ENCODE data around the gene PCSK6.
"Not testable (repeated sequence)": the region's sequence is repeated elsewhere in the genome, so short reads cannot be mapped to it uniquely, and the experiment has no call there.

Gene PCSK6

GRCh38 chr15:101463696-101464095, 25.8 kb downstream of the PCSK6 start:
- DNase-seq (ENCODE audit: low read depth in 1 of 2, low spot score in 1 of 2): not testable (repeated sequence)

- DNase-seq (ENCODE audit: low read depth in 1 of 2, low spot score in 1 of 2): no peak
Observed at GRCh38 chr15:101463270-101463669, 26.2 kb downstream of the PCSK6 start.

DNA sequence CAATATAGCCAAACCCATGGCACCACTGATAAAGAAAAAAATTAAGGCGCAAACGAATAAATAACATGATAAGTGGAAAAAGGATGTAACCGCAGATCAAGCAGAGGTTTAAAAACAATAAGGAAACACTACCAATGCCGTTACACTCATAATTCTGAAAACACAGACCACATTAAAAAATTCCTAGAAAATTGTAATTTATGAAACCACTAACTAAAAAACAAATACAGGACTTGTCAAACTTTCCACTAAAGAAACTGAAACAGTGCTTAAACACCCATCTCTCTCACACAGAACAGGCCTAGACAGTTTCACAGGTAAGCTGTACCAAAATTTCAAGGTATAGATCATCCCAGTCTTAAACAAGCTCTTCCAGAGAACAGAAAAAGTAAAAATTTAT, 28.4 kb downstream of the PCSK6 start:
- DNase-seq (ENCODE audit: low read depth in 1 of 2, low spot score in 1 of 2): no peak

DNA sequence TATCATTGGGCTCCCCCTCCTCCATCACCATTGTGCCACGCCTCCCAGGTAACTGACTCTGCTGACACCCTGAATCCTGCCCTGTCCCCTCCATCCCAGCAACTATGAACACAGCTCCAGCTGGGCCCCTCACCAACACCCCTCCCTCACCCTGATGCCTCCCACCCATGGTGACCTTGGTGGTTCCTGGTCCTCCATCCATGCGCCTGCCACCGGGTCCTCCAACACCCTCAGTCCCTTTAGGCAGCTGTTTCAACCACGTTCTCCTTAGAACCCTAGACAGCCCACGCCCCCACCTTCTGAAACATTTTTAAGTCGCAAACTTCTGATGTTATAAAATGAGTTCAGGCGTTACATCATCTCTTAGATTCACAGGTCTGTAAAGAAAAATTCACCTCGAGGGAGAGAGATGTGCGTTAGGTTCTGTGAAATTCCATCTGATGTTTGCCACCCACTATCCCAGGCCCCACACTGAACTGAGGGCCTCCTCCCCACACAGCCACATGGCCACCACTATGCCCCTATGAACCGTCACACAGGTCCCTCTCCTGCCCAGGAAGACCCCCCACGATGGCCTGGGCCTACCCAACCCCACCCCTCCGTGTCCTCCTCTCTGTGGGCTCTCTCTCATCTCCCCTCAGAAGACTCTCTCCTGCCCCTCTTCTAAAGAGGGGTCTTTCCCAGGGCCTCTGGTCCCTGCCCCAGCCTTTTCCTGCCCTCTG, 29.8 kb downstream of the PCSK6 start:
- no peak for DNase-seq (ENCODE audit: low read depth in 1 of 2, low spot score in 1 of 2)

GRCh38 chr15:101458908-101459578, 30.5 kb downstream of the PCSK6 start:
- no peak for DNase-seq (ENCODE audit: low read depth in 1 of 2, low spot score in 1 of 2)

DNA sequence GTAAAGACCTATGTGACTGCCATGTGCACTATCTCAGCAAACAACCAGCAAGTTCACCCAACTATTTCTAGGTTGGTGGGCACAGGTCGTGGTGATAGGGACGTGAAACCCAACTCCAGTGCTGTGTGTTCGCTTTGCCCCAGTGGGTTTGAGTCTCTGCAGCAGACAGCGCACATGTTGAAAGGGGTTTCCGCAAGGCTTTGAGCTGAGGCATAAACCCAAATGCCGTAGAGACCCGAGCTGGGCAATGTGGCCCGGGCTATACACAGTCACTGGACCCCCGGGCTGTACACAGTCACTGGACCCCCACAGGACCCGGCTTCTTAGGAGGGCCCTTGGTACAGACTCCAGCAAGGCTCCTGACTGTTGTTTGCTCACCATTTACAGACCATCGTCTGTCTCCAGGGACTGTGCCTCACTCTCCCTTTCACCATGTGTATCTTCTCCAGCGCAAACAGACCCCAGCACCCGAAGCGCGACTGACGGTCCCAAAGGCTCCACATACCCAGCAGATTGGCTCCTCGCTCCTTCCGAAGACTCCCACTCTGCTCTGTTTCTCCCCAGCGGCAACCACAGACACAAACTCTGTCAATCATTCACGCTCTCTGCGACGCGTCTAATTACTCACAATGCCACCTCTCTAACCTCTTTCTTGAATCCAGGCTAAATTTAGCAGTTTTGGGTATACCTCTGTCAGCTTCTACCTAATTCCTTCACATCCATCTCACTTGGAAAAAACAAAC, 31.2 kb downstream of the PCSK6 start:
- no peak for DNase-seq (ENCODE audit: low read depth in 1 of 2, low spot score in 1 of 2)

DNA sequence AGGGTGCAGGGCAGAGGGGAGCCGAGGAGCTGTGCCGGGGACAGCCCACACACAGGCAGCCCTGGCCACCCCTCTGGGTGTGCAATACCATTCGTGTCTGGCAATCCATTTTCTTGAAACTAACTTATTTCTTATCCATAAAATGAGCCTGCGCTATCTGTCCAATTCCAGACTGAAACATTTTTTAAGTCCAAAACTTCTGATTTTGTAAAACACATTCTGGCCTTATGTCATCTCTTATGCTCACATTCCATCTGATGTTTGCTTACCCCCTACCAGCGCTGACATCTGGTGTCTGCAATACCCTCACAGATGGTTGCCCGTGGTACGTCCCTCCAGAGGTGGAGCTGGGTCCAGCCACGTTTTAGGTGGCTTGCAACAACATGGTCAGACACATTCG, 31.8 kb downstream of the PCSK6 start:
- DNase-seq (ENCODE audit: low read depth in 1 of 2, low spot score in 1 of 2): no peak

- DNase-seq (ENCODE audit: low read depth in 1 of 2, low spot score in 1 of 2): no peak
Observed at GRCh38 chr15:101456057-101456739, 33.3 kb downstream of the PCSK6 start.

DNA sequence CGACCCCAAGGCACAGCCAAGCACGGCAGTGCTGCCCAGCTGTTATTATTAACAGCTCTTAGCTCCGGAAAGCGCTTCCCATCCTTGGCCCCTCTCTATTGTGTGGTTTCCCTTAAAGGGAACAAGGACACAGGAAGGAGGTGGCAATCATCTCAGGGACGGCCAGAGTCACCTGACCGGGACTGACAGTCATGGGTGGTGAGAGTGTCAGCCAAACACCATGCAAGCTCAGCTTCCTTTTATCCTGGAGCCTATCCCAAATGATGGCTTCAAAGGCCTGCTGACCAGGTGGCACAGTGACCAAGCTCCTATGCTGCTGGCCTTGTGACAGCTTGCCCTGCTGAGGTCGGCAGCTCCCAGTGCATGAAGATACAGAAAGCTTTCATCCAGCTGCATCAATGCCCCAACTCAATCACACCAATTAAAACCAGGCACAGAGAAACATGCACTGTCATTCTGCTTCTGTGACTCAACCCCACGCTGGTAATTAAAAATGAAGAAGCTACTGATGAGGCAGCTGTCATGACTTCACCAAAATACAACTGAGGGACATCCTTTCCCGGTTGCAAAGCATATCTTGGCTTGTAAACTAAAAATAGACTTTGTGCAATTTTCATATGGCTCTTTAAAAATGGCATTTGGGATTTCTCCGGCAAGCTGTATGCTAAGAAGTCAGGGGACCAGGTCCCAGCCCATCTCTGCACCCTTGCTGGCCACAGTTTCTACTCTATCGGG, 34.0 kb downstream of the PCSK6 start:
- no peak for DNase-seq (ENCODE audit: low read depth in 1 of 2, low spot score in 1 of 2)

GRCh38 chr15:101454781-101455180, 34.7 kb downstream of the PCSK6 start:
- DNase-seq (ENCODE audit: low read depth in 1 of 2, low spot score in 1 of 2): not testable (repeated sequence)

- DNase-seq (ENCODE audit: low read depth in 1 of 2, low spot score in 1 of 2): no peak
Observed at GRCh38 chr15:101454365-101454764, 35.1 kb downstream of the PCSK6 start.

DNA sequence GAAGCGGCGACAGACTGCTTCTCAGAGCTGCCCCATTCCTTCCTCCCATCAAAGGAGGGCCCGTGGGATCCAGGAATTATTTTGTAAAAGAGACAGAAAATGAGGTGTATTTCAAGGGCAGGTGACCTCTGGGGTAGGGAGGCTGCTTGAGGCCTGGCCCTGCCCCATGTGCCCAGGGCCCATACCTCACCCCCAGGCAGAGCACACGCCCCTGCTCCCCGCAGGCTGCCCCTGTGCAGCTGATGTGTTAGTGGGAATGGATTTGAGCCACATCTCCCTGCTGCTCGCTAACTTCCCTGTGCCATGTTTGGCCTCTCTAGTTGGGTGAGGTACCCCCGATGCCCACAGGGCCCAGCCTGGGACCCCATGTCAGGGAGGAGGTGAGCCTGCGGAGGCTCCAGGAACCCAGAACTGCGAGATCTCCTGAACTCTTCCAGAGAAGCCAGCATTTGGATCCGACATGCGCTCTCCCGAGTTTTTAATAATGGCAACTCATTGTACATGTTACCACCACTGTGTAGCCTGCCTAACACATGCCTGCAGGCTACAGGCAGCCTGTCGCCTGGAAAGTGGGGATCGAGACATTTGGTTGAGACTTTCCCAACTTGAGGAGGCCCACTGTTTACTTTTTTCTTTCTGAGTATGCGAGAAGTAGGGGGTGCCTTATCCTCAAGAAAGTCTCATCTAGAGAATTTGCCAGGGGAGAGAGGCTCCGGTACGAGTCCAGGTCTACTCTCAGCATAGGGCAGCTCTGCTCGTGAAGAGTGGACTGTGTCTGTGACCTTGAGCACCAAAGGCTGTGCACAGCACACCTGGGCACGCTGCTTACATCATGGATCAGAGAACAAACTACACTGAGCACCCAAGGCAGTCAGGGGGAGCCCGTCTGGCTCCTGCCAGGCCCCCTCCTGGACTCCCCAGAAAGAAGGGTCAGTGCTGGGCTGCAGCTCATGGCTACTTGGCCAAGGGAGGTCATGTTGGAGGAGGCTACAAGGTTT, 36.1 kb downstream of the PCSK6 start:
- DNase-seq (ENCODE audit: low read depth in 1 of 2, low spot score in 1 of 2): no peak

DNA sequence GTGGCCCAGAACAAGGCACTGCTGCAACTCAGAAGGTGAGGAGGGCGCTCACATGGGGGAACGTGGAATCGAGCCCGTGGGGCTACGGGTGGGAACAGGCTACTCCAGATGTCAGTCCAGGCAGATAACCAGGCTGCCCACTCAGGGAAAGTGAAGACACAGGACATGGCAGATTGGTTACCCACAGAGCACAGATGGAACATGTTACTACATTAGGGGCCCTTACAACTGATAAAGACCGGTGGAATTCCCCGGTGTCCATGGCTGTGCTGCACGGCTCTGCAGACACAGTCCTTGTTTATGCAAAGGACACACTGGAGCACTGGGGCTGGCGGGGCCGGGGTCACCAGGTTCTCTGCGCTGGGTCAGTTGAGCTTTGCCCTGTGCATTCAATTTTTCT, 36.9 kb downstream of the PCSK6 start:
- no peak for DNase-seq (ENCODE audit: low read depth in 1 of 2, low spot score in 1 of 2)

DNA sequence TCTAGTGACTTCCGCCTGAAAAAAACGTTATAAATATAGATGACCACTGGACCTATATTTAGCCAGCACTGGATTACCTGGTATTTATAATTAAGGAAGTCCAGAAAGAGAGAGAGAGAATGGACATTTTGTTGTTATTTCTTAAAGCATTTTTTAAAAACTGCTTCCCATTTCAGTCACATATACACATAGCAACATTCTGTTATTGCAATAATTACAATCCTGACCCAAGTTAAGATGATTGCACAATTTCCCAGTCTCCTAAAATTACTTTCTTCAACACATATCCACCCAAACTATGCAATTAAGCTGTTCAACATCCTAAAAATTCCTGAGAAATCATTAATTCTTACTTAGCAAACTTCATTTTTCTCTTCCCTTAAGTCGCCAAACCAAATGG, 37.7 kb downstream of the PCSK6 start:
- no peak for DNase-seq (ENCODE audit: low read depth in 1 of 2, low spot score in 1 of 2)

DNA sequence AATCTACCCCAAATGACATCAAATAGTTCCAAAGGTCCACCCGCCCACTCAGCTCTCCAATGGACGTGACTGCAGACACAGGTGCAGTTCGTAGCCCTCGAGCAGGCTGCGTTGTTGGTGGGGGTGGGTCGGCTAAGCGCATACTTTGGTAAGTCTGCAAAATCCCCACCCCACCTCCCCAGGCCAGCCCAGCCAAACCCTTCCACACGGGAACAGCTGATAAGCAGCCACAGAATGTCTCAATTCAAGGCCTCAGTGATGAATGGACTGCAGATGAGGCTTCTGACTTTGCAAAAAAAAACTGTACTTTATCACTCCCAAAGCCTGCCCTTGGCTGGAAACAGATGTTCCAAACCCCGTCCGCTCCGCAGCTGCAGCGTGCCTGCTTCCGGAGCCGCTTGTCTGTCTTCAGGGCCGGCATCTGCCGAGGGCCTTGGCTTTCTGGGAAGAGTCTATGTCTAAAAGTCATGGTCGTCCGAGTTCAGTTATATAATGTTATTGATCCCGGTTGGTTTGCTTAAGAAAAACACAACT, 38.2 kb downstream of the PCSK6 start:
- DNase-seq (ENCODE audit: low read depth in 1 of 2, low spot score in 1 of 2): no peak

DNA sequence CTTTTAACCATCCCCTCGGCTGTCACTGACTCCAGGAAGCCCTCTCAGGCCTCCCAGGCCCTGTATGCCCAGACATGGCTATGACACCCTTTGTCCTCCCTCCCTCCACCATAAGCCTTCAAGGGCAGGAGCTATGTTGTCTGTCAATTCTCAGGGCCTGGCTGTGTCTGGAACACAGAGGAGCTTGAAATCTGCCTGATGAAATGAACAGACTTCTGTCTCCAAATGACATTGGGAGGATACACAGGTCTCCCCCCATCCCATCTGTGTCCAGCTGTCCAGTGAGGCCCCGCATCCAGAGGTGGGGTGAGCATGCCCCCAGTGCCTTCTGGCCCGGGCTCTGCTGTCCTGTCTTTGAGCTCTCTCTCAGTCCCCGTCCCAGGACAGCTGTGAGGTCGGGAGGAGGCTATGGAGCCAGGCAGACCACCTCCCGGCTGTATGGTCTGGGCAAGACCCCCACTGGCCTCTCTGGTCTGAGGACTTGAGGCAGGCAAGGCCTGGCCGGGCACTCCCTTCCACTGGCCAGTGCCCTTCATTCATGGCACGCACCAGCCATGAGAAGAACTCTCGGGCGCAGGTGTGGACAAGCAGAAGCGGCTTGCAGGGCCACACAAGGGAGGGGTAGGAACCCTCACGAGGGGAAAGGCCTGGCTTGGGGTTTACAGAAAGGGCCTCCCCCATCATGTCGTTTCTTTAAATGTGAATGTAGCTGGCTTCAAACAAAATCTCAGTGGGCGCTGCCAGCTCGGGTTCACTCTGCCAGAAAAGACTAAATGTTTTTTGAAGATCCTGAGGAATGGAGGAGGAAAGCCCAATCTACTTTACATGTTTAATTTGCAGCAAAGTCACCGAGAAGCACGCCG, 38.9 kb downstream of the PCSK6 start:
- no peak for DNase-seq (ENCODE audit: low read depth in 1 of 2, low spot score in 1 of 2)

DNA sequence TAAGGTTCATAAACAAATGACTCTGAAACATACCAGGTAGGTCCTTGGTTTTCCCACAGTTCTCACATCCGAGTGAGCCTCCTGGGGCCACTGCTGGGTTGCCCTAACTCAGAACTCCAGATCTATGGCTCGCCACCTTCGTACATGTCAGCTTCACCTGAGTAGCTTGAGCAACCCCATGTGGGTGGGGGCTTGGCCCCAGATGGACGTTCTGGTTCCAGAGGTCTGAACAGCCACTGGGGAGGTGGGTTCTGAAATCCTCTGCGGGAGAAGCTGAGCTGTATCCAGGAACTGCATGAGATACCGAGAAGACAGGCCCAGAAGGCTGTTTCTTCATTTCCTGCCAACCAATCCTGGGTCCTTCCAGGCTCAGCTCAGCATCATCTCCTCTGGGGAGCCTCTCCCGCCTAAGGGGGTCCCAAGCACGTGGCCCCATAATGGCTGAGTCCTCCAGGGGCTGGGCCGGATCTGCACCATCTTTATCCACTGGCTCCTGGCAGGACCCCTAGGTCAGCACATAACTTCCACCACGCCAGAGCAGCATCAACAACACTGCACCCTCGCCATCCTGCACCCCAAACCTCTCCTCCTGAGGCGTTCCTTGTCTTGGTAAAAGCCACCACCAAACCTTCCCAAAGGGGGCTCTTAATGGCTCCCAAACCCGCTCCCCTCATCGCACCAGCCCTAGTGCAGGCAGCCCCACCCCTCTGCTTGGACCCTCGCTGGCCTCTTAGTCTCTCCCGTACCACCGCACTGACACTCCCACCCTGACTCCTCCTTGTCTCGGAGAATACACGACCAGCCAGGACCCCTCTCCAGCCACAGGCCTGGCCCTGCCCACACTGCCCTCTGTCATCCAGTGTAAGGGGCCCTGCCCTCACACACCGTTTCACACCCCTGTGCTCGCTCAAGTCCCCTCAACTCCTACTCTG, 39.8 kb downstream of the PCSK6 start:
- DNase-seq (ENCODE audit: low read depth in 1 of 2, low spot score in 1 of 2): no peak

Data from activated T-helper 1 cell treated with anti-CD3 and anti-CD28 coated beads, Interleukin-2, amount 50 U/mL, for 16 hours (primary cell).